GM18519 (cell line): ENCODE data around the gene ROR2.
"Not testable (repeated sequence)": the region's sequence is repeated elsewhere in the genome, so short reads cannot be mapped to it uniquely, and the experiment has no call there.

Experiments
- ATAC-seq: cut with Tn5 transposase; IDR thresholded peaks from one replicate; pipeline ENCODE4 v1.9.1; 2021; ENCODE audit warnings: mild to moderate bottlenecking, moderate library complexity; ENCODE audit not compliant: unreplicated experiment, low FRiP score

The ROR2 gene

GRCh38 chr9:91807643-91808246, 142.3 kb downstream of the ROR2 start:
- ATAC-seq, result no peak

- ATAC-seq, result no peak
Observed at GRCh38 chr9:91805031-91805430, 145.0 kb downstream of the ROR2 start.

GRCh38 chr9:91803970-91804752, 145.9 kb downstream of the ROR2 start:
- no peak for ATAC-seq

- ATAC-seq, result no peak
Observed at GRCh38 chr9:91803151-91803940, 146.7 kb downstream of the ROR2 start.

- ATAC-seq, result no peak
Observed at GRCh38 chr9:91802391-91802790, 147.6 kb downstream of the ROR2 start.

GRCh38 chr9:91800473-91801030, 149.5 kb downstream of the ROR2 start:
- no peak for ATAC-seq

- ATAC-seq, result no peak
Observed at GRCh38 chr9:91799113-91799744, 150.8 kb downstream of the ROR2 start.

- not testable (repeated sequence) for ATAC-seq
Observed at GRCh38 chr9:91798273-91799112, 151.5 kb downstream of the ROR2 start.

GRCh38 chr9:91797517-91797916, 152.5 kb downstream of the ROR2 start:
- not testable (repeated sequence) for ATAC-seq

- not testable (repeated sequence) for ATAC-seq
Observed at GRCh38 chr9:91796516-91796915, 153.5 kb downstream of the ROR2 start.

GRCh38 chr9:91795598-91796241, 154.3 kb downstream of the ROR2 start:
- ATAC-seq, result no peak

GRCh38 chr9:91793371-91793770, 156.7 kb downstream of the ROR2 start:
- not testable (repeated sequence) for ATAC-seq

- ATAC-seq, result no peak
Observed at GRCh38 chr9:91790917-91791316, 159.1 kb downstream of the ROR2 start.

GRCh38 chr9:91789941-91790340, 160.1 kb downstream of the ROR2 start:
- ATAC-seq, result no peak

- ATAC-seq, result no peak
Observed at GRCh38 chr9:91787931-91788330, 162.1 kb downstream of the ROR2 start.

- no peak for ATAC-seq
Observed at GRCh38 chr9:91786132-91786896, 163.7 kb downstream of the ROR2 start.

- ATAC-seq, result no peak
Observed at GRCh38 chr9:91785447-91785842, 164.6 kb downstream of the ROR2 start.

- ATAC-seq, result no peak
Observed at GRCh38 chr9:91784673-91785446, 165.2 kb downstream of the ROR2 start.
